Endothelial cell (in vitro differentiated cells): Measurements from ENCODE around the gene HLA-DQA1. TPM values are rescaled to one million over a fixed set of nuclear protein-coding genes. Genes with fewer than 3 reads are reported as not detected.
"Not testable (repeated sequence)": the region's sequence is repeated elsewhere in the genome, so short reads cannot be mapped to it uniquely, and the experiment has no call there.

ENCODE experiments used
- DNase-seq: peaks from one replicate; pipeline ENCODE4 v3.0.0; 2021; ENCODE audit warnings: low spot score
- H3K27ac Mint-ChIP-seq: one replicate; pipeline ENCODE4 v1.8.0; 2021; ENCODE audit warnings: mixed read lengths, inconsistent platforms; ENCODE audit not compliant: unreplicated experiment
- H3K27me3 Mint-ChIP-seq: one replicate; pipeline ENCODE4 v1.8.0; 2021; ENCODE audit warnings: mild to moderate bottlenecking, moderate library complexity, mixed read lengths, inconsistent platforms; ENCODE audit not compliant: unreplicated experiment
- H3K36me3 Mint-ChIP-seq: one replicate; pipeline ENCODE4 v1.8.0; 2021; ENCODE audit warnings: mild to moderate bottlenecking, low read depth, mixed read lengths, inconsistent platforms; ENCODE audit not compliant: unreplicated experiment
- H3K4me1 Mint-ChIP-seq: one replicate; pipeline ENCODE4 v1.8.0; 2021; ENCODE audit warnings: mild to moderate bottlenecking, mixed read lengths, inconsistent platforms; ENCODE audit not compliant: unreplicated experiment
- H3K4me3 Mint-ChIP-seq: one replicate; pipeline ENCODE4 v1.8.0; 2021; ENCODE audit warnings: mild to moderate bottlenecking, mixed read lengths, inconsistent platforms; ENCODE audit not compliant: unreplicated experiment
- H3K9me3 Mint-ChIP-seq: one replicate; pipeline ENCODE4 v1.8.0; 2021; ENCODE audit warnings: mixed read lengths, inconsistent platforms; ENCODE audit not compliant: unreplicated experiment
- total RNA-seq: library from RNA; stranded (reverse); fragmentation: NEBNext Ultra II Directional; extraction: Animal tissue kit (Norgen Biotek cat#: 25700); gene quantifications from one replicate; pipeline ENCODE4 v1.2.1, GENCODE V29; 2021; ENCODE audit not compliant: unreplicated experiment
- TF ChIP-seq, protein P1 (sequence below): fragments of 200-600 bp; sonication (generic); IDR thresholded peaks from one replicate; pipeline ENCODE4 v1.5.0; 2021; ENCODE audit warnings: antibody characterized with exemption; ENCODE audit not compliant: unreplicated experiment

Gene HLA-DQA1
- total RNA-seq, 1 donor from 2014 or later: not detected

DNA sequence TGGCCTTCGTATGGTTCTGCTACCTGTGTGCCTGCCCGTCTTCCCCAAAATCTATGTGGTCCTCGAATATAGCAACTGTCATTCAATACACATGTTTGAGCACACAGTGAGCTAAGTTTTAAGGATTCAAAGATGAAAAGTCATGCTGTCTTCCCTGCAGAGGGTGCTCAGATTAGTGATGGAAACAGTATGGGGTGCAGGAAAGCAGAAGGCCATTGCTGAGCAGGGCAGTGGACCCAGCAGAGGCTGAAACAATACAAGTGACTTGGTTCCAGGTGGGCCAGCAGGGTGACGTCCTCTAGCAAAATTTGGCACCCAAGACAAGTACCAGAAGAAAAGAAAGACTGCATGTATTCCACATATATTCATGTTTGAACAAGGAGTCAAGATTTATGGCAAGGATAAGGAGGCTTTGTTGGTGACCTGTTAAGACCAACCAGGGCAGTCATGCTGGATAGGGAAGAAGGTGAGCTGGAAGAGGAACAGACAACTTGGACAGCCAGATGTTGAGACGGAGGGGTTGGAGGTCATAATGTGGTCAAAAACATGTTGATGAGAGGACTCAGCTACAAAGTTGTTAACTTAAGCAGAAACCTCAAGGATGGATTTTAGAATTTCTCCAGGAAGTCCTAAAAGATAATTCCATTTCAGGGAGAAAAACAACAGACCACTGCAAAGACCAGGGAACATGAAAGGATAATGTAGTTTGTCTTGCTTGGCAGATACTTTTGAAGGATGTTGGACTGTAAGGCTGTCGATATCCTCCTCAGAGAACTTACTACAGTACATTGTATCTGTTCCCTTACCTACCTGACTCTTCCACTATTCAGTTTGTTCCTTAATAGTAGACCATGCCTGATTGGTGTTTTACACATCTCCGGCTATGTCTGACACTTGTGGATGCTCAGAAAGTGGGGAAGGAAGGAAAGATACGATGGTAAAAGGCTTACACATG, 2.5 kb downstream of the HLA-DQA1 start:
- no peak overlapping the region for H3K4me3 Mint-ChIP-seq
- H3K4me1 Mint-ChIP-seq: no peaks in the 10 kb centered on the region
- no peaks in the 10 kb centered on the region for H3K36me3 Mint-ChIP-seq
- H3K27me3 Mint-ChIP-seq: no peaks in the 10 kb centered on the region
- TF ChIP-seq, protein P1, sequence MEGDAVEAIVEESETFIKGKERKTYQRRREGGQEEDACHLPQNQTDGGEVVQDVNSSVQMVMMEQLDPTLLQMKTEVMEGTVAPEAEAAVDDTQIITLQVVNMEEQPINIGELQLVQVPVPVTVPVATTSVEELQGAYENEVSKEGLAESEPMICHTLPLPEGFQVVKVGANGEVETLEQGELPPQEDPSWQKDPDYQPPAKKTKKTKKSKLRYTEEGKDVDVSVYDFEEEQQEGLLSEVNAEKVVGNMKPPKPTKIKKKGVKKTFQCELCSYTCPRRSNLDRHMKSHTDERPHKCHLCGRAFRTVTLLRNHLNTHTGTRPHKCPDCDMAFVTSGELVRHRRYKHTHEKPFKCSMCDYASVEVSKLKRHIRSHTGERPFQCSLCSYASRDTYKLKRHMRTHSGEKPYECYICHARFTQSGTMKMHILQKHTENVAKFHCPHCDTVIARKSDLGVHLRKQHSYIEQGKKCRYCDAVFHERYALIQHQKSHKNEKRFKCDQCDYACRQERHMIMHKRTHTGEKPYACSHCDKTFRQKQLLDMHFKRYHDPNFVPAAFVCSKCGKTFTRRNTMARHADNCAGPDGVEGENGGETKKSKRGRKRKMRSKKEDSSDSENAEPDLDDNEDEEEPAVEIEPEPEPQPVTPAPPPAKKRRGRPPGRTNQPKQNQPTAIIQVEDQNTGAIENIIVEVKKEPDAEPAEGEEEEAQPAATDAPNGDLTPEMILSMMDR: no peak
- H3K9me3 Mint-ChIP-seq: no peaks in the 10 kb centered on the region
- no peak for DNase-seq
- H3K27ac Mint-ChIP-seq: no peak overlapping the region

GRCh38 chr6:32641122-32641521, 3.9 kb downstream of the HLA-DQA1 start:
- no peaks in the 10 kb centered on the region for H3K9me3 Mint-ChIP-seq
- DNase-seq: no peak
- no peaks in the 10 kb centered on the region for H3K27me3 Mint-ChIP-seq
- no peak overlapping the region for H3K27ac Mint-ChIP-seq
- no peaks in the 10 kb centered on the region for H3K4me1 Mint-ChIP-seq
- H3K36me3 Mint-ChIP-seq: no peaks in the 10 kb centered on the region
- no peak overlapping the region for H3K4me3 Mint-ChIP-seq
- TF ChIP-seq, protein P1: no peak

GRCh38 chr6:32641785-32642719, 4.8 kb downstream of the HLA-DQA1 start:
- H3K4me1 Mint-ChIP-seq, H3K9me3 Mint-ChIP-seq, DNase-seq, H3K4me3 Mint-ChIP-seq, H3K27ac Mint-ChIP-seq, H3K27me3 Mint-ChIP-seq, H3K36me3 Mint-ChIP-seq: not testable (repeated sequence)

DNA sequence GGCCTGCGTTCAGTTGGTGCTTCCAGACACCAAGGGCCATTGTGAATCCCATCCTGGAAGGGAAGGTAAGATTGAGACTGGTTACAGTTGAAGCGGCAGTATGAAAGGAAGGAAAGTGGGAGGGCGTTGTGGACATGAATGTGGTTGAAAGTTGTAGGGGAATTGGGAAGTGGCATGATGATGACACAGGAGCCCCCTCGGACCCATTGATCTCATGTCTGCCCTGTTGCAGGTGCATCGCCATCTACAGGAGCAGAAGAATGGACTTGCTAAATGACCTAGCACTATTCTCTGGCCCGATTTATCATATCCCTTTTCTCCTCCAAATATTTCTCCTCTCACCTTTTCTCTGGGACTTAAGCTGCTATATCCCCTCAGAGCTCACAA, 5.5 kb downstream of the HLA-DQA1 start:
- TF ChIP-seq, protein P1: no peak
- Mint-ChIP-seq H3K4me3 (no peak overlapping the region), H3K36me3 (no peaks in the 10 kb centered on the region), H3K27ac (no peak overlapping the region), H3K27me3 (no peaks in the 10 kb centered on the region), H3K4me1 (no peaks in the 10 kb centered on the region), H3K9me3 (no peaks in the 10 kb centered on the region)
- no peak for DNase-seq

DNA sequence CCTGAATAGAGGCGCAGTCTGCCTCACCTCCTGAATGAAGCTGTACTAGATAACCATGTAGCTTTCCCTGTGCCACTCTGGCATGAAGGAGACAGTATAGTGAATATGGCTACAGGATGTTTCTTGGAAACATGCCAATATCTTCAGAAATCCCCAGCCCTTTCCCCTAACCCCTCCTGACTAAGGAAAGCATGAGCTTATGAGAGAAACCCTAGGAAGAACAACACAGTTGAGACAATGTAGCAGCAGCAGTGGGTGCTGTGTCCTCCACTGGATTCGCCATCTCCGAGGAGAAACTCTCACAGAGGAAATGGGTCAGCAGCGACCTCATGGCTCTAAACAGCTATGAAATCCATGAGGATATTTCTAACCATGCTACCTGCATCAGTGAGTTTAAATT, 6.7 kb downstream of the HLA-DQA1 start:
- Mint-ChIP-seq H3K4me3 (no peak overlapping the region), H3K27ac (no peak overlapping the region), H3K4me1 (no peaks in the 10 kb centered on the region), H3K36me3 (no peaks in the 10 kb centered on the region), H3K27me3 (no peaks in the 10 kb centered on the region), H3K9me3 (no peaks in the 10 kb centered on the region)
- DNase-seq: no peak
- TF ChIP-seq, protein P1: no peak
